Measurements from ENCODE around the gene LONRF2.

Gene LONRF2

GRCh38 chr2:100238471-100238870 is 83.8 kb downstream of the LONRF2 start:
- in situ Hi-C loops (cut with HindIII; ENCODE audit: low sequenced_read_pairs): loop anchor here (25.0 kb wide), 1 partner anchor 651 kb away; no protein-coding TSS in a partner anchor

- in situ Hi-C loops (cut with HindIII; ENCODE audit: low sequenced_read_pairs): loop anchor here (25.0 kb wide), 1 partner anchor 650 kb away; no protein-coding TSS in a partner anchor
Observed at GRCh38 chr2:100237770-100238169, 84.5 kb downstream of the LONRF2 start.

GRCh38 chr2:100237163-100237562 is 85.1 kb downstream of the LONRF2 start:
- in situ Hi-C loops (cut with HindIII; ENCODE audit: low sequenced_read_pairs): loop anchor here (25.0 kb wide), 1 partner anchor 650 kb away; no protein-coding TSS in a partner anchor

- in situ Hi-C loops (cut with HindIII; ENCODE audit: low sequenced_read_pairs): loop anchor here (25.0 kb wide), 1 partner anchor 649 kb away; no protein-coding TSS in a partner anchor
Observed at GRCh38 chr2:100236166-100236565, 86.1 kb downstream of the LONRF2 start.

- in situ Hi-C loops (cut with HindIII; ENCODE audit: low sequenced_read_pairs): loop anchor here (25.0 kb wide), 1 partner anchor 648 kb away; no protein-coding TSS in a partner anchor
Observed at GRCh38 chr2:100235581-100235980, 86.7 kb downstream of the LONRF2 start.

GRCh38 chr2:100235098-100235497 is 87.2 kb downstream of the LONRF2 start:
- in situ Hi-C loops (cut with HindIII; ENCODE audit: low sequenced_read_pairs): loop anchor here (25.0 kb wide), 1 partner anchor 648 kb away; no protein-coding TSS in a partner anchor

GRCh38 chr2:100234141-100234540 is 88.2 kb downstream of the LONRF2 start:
- in situ Hi-C loops (cut with HindIII; ENCODE audit: low sequenced_read_pairs): loop anchor here (25.0 kb wide), 1 partner anchor 647 kb away; no protein-coding TSS in a partner anchor

GRCh38 chr2:100233061-100233460 is 89.2 kb downstream of the LONRF2 start:
- in situ Hi-C loops (cut with HindIII; ENCODE audit: low sequenced_read_pairs): loop anchor here (25.0 kb wide), 1 partner anchor 646 kb away; no protein-coding TSS in a partner anchor

GRCh38 chr2:100230754-100231153 is 91.5 kb downstream of the LONRF2 start:
- in situ Hi-C loops (cut with HindIII; ENCODE audit: low sequenced_read_pairs): loop anchor here (25.0 kb wide), 1 partner anchor 643 kb away; no protein-coding TSS in a partner anchor

GRCh38 chr2:100228967-100229366 is 93.3 kb downstream of the LONRF2 start:
- in situ Hi-C loops (cut with HindIII; ENCODE audit: low sequenced_read_pairs): loop anchor here (25.0 kb wide), 1 partner anchor 642 kb away; no protein-coding TSS in a partner anchor

- in situ Hi-C loops (cut with HindIII; ENCODE audit: low sequenced_read_pairs): loop anchor here (25.0 kb wide), 1 partner anchor 641 kb away; no protein-coding TSS in a partner anchor
Observed at GRCh38 chr2:100228415-100228814, 93.9 kb downstream of the LONRF2 start.

- in situ Hi-C loops (cut with HindIII; ENCODE audit: low sequenced_read_pairs): loop anchor here (25.0 kb wide), 1 partner anchor 638 kb away; no protein-coding TSS in a partner anchor
Observed at GRCh38 chr2:100224988-100225710, 97.2 kb downstream of the LONRF2 start.

GRCh38 chr2:100223502-100223901 is 98.8 kb downstream of the LONRF2 start:
- in situ Hi-C loops (cut with HindIII; ENCODE audit: low sequenced_read_pairs): no loop called here
